ENCODE measurements around the gene SCARB1. TPM values are rescaled to one million over a fixed set of nuclear protein-coding genes. Genes with fewer than 3 reads are reported as not detected.

SCARB1 gene
- total RNA-seq, 4 donors from 2014 or later = 24.2 to 79.4 (median 59.4) TPM

DNA sequence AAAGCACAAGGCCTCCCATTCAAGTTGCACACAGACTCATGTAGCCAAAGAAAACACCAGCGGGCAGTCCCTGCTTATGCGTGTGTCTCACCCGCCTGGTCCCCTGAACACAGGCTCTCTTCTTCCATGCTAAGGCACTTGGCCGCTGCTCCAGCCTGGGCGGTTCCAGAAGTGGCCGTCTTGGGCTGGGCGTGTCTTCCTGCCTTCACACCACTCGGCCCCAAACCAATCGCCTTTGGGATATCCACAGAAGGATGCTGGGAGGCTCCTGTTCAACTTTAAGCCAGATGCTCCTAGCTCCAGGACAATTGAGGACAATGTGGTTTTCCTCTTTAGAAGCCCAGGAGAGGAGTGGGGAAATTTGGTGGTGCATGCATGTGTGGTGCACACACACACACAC is 2.2 kb downstream of the SCARB1 start:
- no peak for DNase-seq (ENCODE audit: low spot score)
- TF ChIP-seq, protein P1, sequence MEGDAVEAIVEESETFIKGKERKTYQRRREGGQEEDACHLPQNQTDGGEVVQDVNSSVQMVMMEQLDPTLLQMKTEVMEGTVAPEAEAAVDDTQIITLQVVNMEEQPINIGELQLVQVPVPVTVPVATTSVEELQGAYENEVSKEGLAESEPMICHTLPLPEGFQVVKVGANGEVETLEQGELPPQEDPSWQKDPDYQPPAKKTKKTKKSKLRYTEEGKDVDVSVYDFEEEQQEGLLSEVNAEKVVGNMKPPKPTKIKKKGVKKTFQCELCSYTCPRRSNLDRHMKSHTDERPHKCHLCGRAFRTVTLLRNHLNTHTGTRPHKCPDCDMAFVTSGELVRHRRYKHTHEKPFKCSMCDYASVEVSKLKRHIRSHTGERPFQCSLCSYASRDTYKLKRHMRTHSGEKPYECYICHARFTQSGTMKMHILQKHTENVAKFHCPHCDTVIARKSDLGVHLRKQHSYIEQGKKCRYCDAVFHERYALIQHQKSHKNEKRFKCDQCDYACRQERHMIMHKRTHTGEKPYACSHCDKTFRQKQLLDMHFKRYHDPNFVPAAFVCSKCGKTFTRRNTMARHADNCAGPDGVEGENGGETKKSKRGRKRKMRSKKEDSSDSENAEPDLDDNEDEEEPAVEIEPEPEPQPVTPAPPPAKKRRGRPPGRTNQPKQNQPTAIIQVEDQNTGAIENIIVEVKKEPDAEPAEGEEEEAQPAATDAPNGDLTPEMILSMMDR (IDR thresholded peaks at IDR 0.05) = no peak
- no peak for ATAC-seq (ENCODE audit: low FRiP score)

DNA sequence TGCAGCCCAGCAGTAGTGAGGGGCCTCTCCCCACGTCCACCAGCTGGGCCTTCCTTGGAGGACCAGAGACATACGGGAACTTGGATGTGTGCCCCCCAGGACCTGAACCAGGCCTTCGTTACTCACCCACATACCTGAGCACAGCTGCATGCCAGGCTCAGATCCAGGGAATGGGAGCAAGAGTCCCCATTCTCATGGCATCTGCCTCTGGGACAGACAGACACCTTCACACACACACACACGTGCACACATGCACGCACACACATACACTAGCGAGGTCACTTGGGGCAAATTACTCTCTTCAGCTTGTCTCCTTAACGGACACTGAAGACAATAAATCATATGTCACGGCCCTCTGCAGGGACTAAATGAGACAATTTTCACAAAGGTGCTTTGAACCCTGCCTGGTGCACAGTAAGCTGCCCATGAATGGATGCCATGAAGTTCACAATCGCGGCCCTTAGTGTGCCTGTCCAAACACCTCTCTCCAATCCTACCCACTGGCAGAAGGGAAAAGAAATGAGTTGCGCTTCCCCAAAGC is 5.7 kb downstream of the SCARB1 start:
- ATAC-seq (ENCODE audit: low FRiP score) = no peak
- no peak for DNase-seq (ENCODE audit: low spot score)
- TF ChIP-seq, protein P1 (IDR thresholded peaks at IDR 0.05) = no peak

DNA sequence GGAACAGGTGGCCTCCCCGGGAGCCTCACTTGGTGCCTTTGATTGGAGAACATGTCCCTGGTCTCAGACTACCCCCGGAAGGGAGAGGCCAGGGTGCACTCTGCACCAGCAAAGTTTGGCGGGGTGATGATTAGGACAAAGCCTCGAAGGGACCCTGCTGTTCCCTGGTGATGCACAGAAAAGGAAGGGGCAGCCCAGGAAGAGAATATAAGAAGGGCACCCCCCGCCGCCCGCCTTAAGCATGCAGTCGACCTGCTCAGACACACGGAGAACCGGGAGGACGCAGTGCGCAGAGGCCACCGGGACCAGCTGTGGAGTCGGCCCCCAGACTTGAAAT is 6.9 kb downstream of the SCARB1 start:
- ATAC-seq (ENCODE audit: low FRiP score) = no peak
- TF ChIP-seq, protein P1 (IDR thresholded peaks at IDR 0.05) = no peak
- DNase-seq (ENCODE audit: low spot score) = no peak

DNA sequence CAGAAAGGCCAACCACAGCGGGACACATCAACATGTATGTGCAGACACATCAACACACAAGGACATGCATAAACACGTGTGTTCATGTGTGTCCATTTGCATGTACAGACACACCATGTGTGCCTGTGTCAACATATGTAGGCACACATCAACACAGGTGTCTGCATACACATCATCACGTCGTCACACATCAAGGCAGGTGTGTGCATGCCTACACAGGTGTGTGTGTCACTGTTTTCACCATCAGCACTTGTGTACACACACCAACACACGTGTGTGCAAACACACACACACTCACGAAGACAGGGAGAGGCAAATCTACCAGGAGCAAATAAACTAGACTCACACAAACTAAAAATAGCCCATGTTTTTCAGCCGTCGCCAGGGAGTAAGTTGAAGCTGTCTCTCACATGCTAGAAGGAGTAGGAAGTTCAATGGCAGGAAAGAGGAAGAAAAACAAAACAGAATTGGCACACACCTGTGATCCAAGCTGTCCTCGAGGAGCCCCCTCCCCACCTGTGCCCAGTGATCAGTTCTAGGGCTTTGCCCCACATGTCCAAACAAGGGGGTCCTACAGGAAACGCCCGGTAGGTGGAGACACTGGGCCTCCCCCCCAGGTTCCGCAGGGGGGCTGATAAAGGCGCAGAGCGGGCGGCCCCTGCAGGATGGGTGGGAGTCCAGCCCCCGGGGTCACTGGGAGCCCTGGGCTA is 7.4 kb downstream of the SCARB1 start:
- DNase-seq (ENCODE audit: low spot score) (no peak), ATAC-seq (ENCODE audit: low FRiP score) (no peak)
- TF ChIP-seq, protein P1 (IDR thresholded peaks at IDR 0.05) = no peak

DNA sequence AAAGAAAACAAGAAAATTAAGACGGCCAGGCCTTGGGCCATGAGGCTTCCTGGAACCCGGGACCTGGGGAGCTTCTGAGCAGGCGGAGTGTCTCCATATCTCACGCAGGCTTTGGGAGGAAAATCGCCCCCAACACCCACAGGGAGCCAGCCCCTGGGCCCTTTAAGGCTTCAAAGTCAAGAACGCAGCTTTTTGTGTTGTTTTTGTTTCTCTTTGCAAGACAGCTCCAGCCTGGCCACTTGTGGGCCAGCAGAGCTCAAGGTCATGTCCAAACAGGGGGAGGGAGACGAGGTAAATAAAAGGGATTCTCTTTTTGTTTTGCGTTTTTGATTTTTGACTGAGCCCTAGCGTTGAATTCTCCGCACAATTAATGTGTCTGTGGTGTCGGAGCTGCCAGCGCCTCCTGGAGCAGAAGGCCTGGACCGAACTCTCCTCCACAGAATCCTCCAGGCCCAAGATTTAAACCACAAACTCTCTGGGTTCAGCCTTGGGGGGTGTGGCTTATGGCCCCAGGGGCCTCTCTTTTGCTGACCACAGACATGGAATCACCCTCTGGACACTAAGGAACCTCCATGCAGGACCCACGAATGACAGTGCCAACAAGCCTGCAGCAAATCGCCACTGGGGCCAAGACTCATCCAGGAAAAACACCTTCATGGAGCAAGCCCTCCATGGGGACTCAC is 8.2 kb downstream of the SCARB1 start:
- TF ChIP-seq, protein P1 (IDR thresholded peaks at IDR 0.05) = no peak
- ATAC-seq (ENCODE audit: low FRiP score) (no peak), DNase-seq (ENCODE audit: low spot score) (no peak)

DNA sequence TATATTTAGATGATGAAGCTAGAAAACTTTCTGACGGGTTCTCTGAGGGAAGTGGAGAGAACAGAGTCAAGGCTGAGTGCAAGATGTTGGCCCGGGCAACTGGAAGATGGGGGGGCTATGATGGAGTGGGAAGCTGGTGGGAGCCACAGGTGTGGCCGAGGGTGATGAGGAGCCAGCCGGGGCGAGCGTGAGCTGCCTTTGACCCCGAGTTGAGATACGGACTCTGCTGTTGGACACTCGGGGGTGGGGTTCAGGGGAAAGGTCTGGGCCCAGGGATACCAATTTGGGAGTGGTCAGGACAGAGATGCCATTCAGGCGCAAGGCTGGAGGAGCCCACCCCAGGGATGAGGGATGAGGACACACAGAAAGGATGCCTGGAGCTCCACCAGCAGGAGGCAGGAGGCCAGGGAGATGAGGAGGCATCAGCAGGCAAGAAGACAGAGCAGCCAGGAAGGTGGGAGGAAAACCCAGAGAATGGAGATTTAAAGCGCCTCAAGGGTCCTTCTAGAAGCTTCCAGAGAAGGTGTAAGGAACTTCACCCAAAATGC is 9.0 kb downstream of the SCARB1 start:
- TF ChIP-seq, protein P1 (IDR thresholded peaks at IDR 0.05) = no peak
- DNase-seq (ENCODE audit: low spot score) = no peak
- no peak for ATAC-seq (ENCODE audit: low FRiP score)
